Measurements from ENCODE around the gene NCOA4.

The NCOA4 gene

DNA sequence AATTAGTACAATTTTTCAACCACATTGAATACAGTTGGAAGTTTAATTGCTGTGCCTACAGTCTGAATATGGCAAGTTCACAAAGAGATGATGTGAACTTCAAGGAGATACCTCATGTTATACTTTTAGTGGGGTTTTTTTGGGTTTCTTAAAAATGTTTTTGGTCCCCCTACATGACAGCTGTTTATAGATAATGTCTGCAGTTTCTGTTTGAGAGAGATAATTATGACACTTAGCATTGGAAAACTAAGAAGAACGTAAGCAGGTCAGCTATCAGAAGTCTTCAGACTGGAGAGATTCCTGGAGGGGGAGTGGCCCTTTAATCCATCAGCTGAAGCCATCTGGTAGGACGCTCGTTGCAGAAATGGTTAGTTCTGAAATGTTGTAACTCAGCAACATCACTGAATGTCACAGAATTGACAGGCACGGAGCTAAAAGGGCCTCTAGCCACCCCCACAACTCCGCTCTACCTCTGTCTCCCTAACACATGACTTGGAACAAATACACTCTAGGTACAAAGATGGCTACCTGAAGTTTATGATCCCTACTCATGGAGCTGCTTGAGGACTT lies 29.2 kb downstream of the NCOA4 start:
- TF ChIP-seq SIN3A (IDR thresholded peaks at IDR 0.05; ENCODE audit: borderline replicate concordance, insufficient read depth, low read length) (no peak), TAF1 (IDR thresholded peaks at IDR 0.05; ENCODE audit: borderline replicate concordance, insufficient read depth, low read length) (no peak), FOXP2 (optimal IDR thresholded peaks at IDR 0.05; ENCODE audit: borderline replicate concordance, extremely low read depth, extremely low read length, insufficient read depth) (no peak), POLR2AphosphoS5 (IDR thresholded peaks at IDR 0.05; ENCODE audit: low read depth, low read length) (no peak)
- TF ChIP-seq, protein P1, sequence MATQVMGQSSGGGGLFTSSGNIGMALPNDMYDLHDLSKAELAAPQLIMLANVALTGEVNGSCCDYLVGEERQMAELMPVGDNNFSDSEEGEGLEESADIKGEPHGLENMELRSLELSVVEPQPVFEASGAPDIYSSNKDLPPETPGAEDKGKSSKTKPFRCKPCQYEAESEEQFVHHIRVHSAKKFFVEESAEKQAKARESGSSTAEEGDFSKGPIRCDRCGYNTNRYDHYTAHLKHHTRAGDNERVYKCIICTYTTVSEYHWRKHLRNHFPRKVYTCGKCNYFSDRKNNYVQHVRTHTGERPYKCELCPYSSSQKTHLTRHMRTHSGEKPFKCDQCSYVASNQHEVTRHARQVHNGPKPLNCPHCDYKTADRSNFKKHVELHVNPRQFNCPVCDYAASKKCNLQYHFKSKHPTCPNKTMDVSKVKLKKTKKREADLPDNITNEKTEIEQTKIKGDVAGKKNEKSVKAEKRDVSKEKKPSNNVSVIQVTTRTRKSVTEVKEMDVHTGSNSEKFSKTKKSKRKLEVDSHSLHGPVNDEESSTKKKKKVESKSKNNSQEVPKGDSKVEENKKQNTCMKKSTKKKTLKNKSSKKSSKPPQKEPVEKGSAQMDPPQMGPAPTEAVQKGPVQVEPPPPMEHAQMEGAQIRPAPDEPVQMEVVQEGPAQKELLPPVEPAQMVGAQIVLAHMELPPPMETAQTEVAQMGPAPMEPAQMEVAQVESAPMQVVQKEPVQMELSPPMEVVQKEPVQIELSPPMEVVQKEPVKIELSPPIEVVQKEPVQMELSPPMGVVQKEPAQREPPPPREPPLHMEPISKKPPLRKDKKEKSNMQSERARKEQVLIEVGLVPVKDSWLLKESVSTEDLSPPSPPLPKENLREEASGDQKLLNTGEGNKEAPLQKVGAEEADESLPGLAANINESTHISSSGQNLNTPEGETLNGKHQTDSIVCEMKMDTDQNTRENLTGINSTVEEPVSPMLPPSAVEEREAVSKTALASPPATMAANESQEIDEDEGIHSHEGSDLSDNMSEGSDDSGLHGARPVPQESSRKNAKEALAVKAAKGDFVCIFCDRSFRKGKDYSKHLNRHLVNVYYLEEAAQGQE (IDR thresholded peaks at IDR 0.05; ENCODE audit: insufficient read depth in 1 of 2, low read depth in 2 of 2, low read length in 2 of 2): no peak

DNA sequence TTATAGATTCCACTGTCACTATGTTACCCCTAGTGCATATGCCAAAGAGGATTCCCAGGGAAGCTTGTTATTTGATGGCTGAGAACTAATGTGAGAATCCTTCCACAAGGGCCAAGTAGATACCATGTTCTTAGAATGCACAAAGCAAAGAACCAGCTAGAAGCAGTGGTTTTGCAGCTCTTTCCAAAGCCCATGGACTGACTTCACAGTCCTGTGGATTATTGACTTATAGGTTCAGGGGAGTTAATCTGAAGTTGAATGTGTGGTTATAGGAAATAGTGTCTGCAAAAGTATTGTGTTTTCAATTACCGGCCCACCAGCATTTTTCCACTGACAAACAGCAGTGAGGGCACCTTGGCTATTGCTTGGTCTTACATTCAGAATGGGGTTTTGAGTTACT lies 29.9 kb downstream of the NCOA4 start:
- TF ChIP-seq SIN3A (IDR thresholded peaks at IDR 0.05; ENCODE audit: borderline replicate concordance, insufficient read depth, low read length): no peak
- TF ChIP-seq FOXP2 (optimal IDR thresholded peaks at IDR 0.05; ENCODE audit: borderline replicate concordance, extremely low read depth, extremely low read length, insufficient read depth): no peak
- no peak for TF ChIP-seq TAF1 (IDR thresholded peaks at IDR 0.05; ENCODE audit: borderline replicate concordance, insufficient read depth, low read length)
- TF ChIP-seq, protein P1 (IDR thresholded peaks at IDR 0.05; ENCODE audit: insufficient read depth in 1 of 2, low read depth in 2 of 2, low read length in 2 of 2): no peak
- no peak for TF ChIP-seq POLR2AphosphoS5 (IDR thresholded peaks at IDR 0.05; ENCODE audit: low read depth, low read length)

DNA sequence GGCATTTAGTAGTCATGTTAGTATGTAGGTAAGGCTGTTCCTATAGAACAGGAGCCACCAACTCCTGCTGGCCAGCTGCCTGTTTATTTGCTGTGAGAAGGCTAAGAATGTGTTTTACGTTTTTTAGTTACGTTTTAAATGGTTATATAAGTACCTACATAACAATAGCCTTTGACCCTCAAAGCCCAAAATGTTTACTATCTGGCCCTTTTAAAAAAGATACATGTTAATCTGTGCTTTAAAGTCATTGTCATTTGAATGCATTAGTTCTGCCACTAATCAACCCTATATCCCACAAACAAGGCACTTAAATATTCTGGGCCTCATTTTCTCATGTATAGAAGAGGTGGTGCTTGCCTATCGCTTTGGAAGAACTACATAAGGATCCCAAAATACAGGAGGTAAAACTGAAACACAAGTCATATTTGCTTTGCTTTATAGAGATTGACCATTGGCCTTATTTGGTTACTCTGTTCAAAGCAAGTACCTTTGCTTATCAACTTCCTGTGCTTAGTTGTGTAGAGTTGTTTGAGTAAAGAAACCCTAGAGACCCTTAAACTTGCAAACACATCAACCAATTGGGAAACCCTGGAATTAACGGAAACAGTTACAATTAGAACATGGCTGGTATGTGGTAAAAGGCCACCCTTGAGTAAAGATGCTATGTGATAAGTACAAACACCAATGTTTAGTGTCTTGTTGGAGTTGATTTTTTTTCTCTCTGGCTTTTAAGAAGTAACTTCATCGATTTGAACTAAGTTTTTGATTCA lies 32.2 kb downstream of the NCOA4 start:
- no peak for TF ChIP-seq TAF1 (IDR thresholded peaks at IDR 0.05; ENCODE audit: borderline replicate concordance, insufficient read depth, low read length)
- TF ChIP-seq, protein P1 (IDR thresholded peaks at IDR 0.05; ENCODE audit: insufficient read depth in 1 of 2, low read depth in 2 of 2, low read length in 2 of 2): no peak
- no peak for TF ChIP-seq POLR2AphosphoS5 (IDR thresholded peaks at IDR 0.05; ENCODE audit: low read depth, low read length)
- no peak for TF ChIP-seq FOXP2 (optimal IDR thresholded peaks at IDR 0.05; ENCODE audit: borderline replicate concordance, extremely low read depth, extremely low read length, insufficient read depth)
- TF ChIP-seq SIN3A (IDR thresholded peaks at IDR 0.05; ENCODE audit: borderline replicate concordance, insufficient read depth, low read length): no peak

DNA sequence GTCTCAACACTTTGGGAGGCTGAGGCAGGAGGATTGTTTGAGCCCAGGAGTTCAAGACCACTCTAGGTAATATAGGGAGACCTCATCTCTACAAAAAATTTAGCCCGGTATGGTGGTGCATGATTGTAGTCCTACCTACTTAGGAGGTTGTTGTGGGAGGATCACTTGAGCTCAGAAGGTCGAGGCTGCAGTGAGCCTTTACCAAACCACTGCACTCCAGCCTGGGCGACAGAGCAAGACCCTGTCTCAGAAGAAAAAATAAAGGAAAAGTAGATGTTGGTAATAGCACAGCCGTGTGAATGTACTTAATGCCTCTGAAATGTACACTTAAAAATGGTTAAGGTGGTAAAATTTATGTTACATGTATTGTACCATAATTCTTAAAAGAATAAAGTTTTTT lies 32.9 kb downstream of the NCOA4 start:
- TF ChIP-seq SIN3A (IDR thresholded peaks at IDR 0.05; ENCODE audit: borderline replicate concordance, insufficient read depth, low read length): no peak
- TF ChIP-seq, protein P1 (IDR thresholded peaks at IDR 0.05; ENCODE audit: insufficient read depth in 1 of 2, low read depth in 2 of 2, low read length in 2 of 2): no peak
- no peak for TF ChIP-seq TAF1 (IDR thresholded peaks at IDR 0.05; ENCODE audit: borderline replicate concordance, insufficient read depth, low read length)
- no peak for TF ChIP-seq FOXP2 (optimal IDR thresholded peaks at IDR 0.05; ENCODE audit: borderline replicate concordance, extremely low read depth, extremely low read length, insufficient read depth)
- no peak for TF ChIP-seq POLR2AphosphoS5 (IDR thresholded peaks at IDR 0.05; ENCODE audit: low read depth, low read length)
